Type B pancreatic cell (in vitro differentiated cells): ENCODE measurements around the gene TAF1. TPM values are rescaled to one million over a fixed set of nuclear protein-coding genes. Genes with fewer than 3 reads are reported as not detected.

Experiments
- DNase-seq: peaks from one replicate; pipeline ENCODE4 v3.0.0; 2021; ENCODE audit warnings: mixed read lengths; ENCODE audit not compliant: unreplicated experiment; ENCODE audit errors: extremely low spot score
- H3K27ac Mint-ChIP-seq: 2 replicates; pipeline ENCODE4 v1.8.0; 2021; ENCODE audit warnings: mild to moderate bottlenecking, mixed read lengths
- H3K27me3 Mint-ChIP-seq: 2 replicates; pipeline ENCODE4 v1.8.0; 2021; ENCODE audit warnings: mixed read lengths
- H3K36me3 Mint-ChIP-seq: 2 replicates; pipeline ENCODE4 v1.8.0; 2021; ENCODE audit warnings: mixed read lengths
- H3K4me1 Mint-ChIP-seq: one replicate; pipeline ENCODE4 v1.8.0; 2021; ENCODE audit warnings: mixed read lengths; ENCODE audit not compliant: unreplicated experiment
- H3K4me3 Mint-ChIP-seq: 2 replicates; pipeline ENCODE4 v1.8.0; 2021; ENCODE audit warnings: mild to moderate bottlenecking, mixed read lengths
- H3K9me3 Mint-ChIP-seq: 2 replicates; pipeline ENCODE4 v1.8.0; 2021; ENCODE audit warnings: mixed read lengths
- CTCF ChIP-seq: fragments of 200-600 bp; sonication (generic); conservative IDR thresholded peaks from 2 replicates; pipeline ENCODE4 v1.5.0; 2021; ENCODE audit warnings: antibody characterized with exemption, mild to moderate bottlenecking
- total RNA-seq: library from RNA; stranded (reverse); gene quantifications from 2 replicates; pipeline ENCODE4 v1.2.1, GENCODE V29; 2021; ENCODE audit warnings: low replicate concordance

TAF1 gene
- total RNA-seq, 1 donor from 2014 or later, result 34.8 TPM

GRCh38 chrX:71466979-71467523, 100.9 kb downstream of the TAF1 start:
- peaks cover 12% of the 10 kb centered on the region for H3K36me3 Mint-ChIP-seq
- H3K27ac Mint-ChIP-seq, result no peak overlapping the region
- no peak for TF ChIP-seq CTCF
- H3K9me3 Mint-ChIP-seq, result no peaks in the 10 kb centered on the region
- no peaks in the 10 kb centered on the region for H3K27me3 Mint-ChIP-seq
- no peak for DNase-seq
- H3K4me1 Mint-ChIP-seq, result no peaks in the 10 kb centered on the region
- no peak overlapping the region for H3K4me3 Mint-ChIP-seq

DNA sequence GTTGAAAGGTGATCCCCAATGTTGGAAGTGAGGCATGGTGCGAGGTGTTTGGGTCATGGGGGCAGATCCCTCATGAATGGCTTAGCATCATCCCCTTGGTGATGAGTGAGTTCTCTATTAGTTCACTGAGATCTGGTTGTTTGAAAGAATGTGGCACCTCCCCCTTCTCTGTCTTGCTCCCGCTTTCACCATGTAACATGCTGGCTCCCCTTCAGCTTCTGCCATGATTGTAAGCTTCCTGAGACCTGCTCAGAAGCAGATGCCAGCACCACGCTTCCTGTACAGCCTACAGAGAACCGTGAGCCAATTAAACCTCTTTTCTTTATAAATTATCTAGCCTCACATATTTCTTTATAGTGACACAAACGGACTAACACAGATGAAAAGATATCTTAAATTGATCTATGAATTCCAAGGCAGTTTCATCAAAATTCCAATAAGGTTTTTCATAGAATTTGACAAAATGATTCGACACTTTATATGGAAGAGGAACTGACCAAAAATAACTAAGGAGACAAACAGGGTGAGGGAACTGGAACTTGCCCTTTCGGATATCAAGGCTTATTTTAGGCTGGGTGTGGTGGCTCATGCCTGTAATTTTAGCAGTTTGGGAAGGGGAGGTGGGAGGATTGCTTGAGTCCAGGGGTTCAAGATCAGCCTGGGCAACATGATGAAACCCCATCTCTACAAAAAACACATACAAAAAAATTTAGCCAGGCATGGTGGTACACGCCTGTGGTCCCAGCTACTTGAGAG, 109.8 kb downstream of the TAF1 start:
- Mint-ChIP-seq H3K9me3 (peaks cover 5% of the 10 kb centered on the region), H3K4me1 (no peaks in the 10 kb centered on the region), H3K27me3 (no peaks in the 10 kb centered on the region), H3K4me3 (no peak overlapping the region), H3K36me3 (peaks cover 4% of the 10 kb centered on the region), H3K27ac (no peak overlapping the region)
- DNase-seq, result no peak
- TF ChIP-seq CTCF, result no peak

DNA sequence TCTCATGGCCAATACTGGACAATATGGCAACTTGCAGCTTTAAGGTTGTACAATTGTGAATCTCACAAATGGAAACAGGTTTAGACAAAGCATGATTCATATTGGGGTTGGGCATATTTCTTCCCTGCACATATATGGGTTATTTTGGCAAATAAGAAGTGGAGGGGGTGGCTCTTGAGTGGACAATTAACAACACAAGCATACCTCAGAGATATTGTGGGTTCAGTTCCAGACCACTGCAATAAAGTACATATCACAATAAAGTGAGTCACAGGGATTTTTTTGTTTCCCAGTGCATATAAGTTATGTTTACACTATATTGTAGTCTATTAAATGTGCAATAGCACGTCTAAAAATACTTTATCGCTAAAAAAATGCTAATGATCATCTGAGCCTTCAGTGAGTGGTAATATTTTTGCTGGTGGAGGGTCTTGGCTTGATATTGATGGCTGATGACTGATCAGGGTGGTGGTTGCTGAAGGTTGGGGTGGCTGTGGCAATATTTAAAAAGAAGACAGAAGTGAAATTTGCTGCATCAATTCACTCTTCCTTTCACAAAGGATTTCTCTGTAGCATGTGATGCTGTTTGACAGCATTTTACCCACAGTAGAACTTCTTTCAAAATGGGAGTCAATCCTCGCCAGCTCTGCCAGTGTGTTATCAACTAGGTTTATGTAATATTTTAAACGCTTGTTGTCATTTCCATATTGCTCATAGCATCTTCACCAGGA, 116.2 kb downstream of the TAF1 start:
- Mint-ChIP-seq H3K27me3 (no peaks in the 10 kb centered on the region), H3K36me3 (no peaks in the 10 kb centered on the region), H3K4me3 (no peak overlapping the region), H3K4me1 (no peaks in the 10 kb centered on the region), H3K9me3 (no peaks in the 10 kb centered on the region), H3K27ac (no peak overlapping the region)
- no peak for TF ChIP-seq CTCF
- no peak for DNase-seq

GRCh38 chrX:71487814-71488213, 121.7 kb downstream of the TAF1 start:
- TF ChIP-seq CTCF, result no peak
- Mint-ChIP-seq H3K27me3 (no peaks in the 10 kb centered on the region), H3K9me3 (no peaks in the 10 kb centered on the region), H3K4me1 (no peaks in the 10 kb centered on the region), H3K36me3 (no peaks in the 10 kb centered on the region), H3K27ac (no peak overlapping the region), H3K4me3 (no peak overlapping the region)
- no peak for DNase-seq

- no peak for TF ChIP-seq CTCF
- Mint-ChIP-seq H3K27me3 (no peaks in the 10 kb centered on the region), H3K27ac (no peak overlapping the region), H3K9me3 (no peaks in the 10 kb centered on the region), H3K4me1 (no peaks in the 10 kb centered on the region), H3K4me3 (no peak overlapping the region), H3K36me3 (no peaks in the 10 kb centered on the region)
- no peak for DNase-seq
These were observed 123.4 kb downstream of the TAF1 start for GRCh38 chrX:71489540-71489939.
